ENCODE measurements around the gene FAH. TPM values are rescaled to one million over a fixed set of nuclear protein-coding genes. Genes with fewer than 3 reads are reported as not detected.

Gene FAH
- polyA plus RNA-seq, 1 donor (not counting 4 experiments of a cell fraction or from before 2014, with no cell fraction given): 29.4 TPM

DNA sequence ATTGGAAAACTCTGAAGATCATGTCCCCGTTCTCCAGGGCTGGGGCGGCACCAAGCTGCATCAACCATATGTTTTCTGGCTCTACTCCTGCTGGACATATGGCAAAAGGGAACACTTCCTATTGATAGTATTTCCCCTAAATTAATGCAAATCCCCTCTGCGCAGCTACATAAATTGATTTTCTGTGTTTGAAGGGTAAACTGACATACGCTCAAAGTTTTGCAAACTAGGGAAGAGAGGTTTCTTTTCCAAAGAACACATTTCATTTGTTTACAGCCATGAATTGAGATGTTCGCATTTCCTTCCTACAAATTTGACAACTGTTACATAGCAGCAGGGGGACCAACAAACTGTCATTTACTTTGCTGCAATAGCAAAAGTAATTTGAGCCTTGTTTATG, 63.3 kb downstream of the FAH start:
- DNase-seq (ENCODE audit: low read depth, low spot score) (no peak), FAIRE-seq (no peak)
- Histone ChIP-seq H3K4me3 (ENCODE audit: control insufficient read depth in 2 of 3, extremely low read depth in 1 of 3, insufficient read depth in 2 of 3, low read depth in 1 of 3, low read length in 3 of 3) (no peak overlapping the region), H3K79me2 (ENCODE audit: control insufficient read depth, insufficient read depth, low read length) (no peaks in the 10 kb centered on the region), H3K4me1 (ENCODE audit: control insufficient read depth, extremely low read depth, insufficient read depth, low read length) (peaks cover 12% of the 10 kb centered on the region), H3K9me3 (ENCODE audit: control insufficient read depth, low read depth, low read length) (no peaks in the 10 kb centered on the region), H2AFZ (ENCODE audit: control insufficient read depth, low read length) (no peak overlapping the region), H3K36me3 (ENCODE audit: control insufficient read depth in 2 of 2, extremely low read depth in 1 of 2, insufficient read depth in 2 of 2, low read length in 2 of 2) (no peaks in the 10 kb centered on the region), H3K9ac (ENCODE audit: control insufficient read depth, extremely low read depth, insufficient read depth, low read length) (no peak overlapping the region), H3K9me1 (ENCODE audit: control insufficient read depth, extremely low read depth, insufficient read depth, low read length) (no peaks in the 10 kb centered on the region), H3K27ac (ENCODE audit: control insufficient read depth, insufficient read depth, low read length) (no peak overlapping the region), H3K4me2 (ENCODE audit: control insufficient read depth, extremely low read depth, insufficient read depth, low read depth, low read length) (no peak overlapping the region), H3K27me3 (ENCODE audit: control insufficient read depth, extremely low read depth, insufficient read depth, low read length) (no peaks in the 10 kb centered on the region), H4K20me1 (ENCODE audit: control insufficient read depth, extremely low read depth, insufficient read depth, low read length) (no peaks in the 10 kb centered on the region)
- TF ChIP-seq, protein P1, sequence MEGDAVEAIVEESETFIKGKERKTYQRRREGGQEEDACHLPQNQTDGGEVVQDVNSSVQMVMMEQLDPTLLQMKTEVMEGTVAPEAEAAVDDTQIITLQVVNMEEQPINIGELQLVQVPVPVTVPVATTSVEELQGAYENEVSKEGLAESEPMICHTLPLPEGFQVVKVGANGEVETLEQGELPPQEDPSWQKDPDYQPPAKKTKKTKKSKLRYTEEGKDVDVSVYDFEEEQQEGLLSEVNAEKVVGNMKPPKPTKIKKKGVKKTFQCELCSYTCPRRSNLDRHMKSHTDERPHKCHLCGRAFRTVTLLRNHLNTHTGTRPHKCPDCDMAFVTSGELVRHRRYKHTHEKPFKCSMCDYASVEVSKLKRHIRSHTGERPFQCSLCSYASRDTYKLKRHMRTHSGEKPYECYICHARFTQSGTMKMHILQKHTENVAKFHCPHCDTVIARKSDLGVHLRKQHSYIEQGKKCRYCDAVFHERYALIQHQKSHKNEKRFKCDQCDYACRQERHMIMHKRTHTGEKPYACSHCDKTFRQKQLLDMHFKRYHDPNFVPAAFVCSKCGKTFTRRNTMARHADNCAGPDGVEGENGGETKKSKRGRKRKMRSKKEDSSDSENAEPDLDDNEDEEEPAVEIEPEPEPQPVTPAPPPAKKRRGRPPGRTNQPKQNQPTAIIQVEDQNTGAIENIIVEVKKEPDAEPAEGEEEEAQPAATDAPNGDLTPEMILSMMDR (optimal IDR thresholded peaks at IDR 0.05 in 1 of 3, IDR thresholded peaks at IDR 0.05 in 1 of 3, conservative IDR thresholded peaks at IDR 0.05 in 1 of 3; ENCODE audit: extremely low read depth in 1 of 3, insufficient read depth in 2 of 3, low read length in 3 of 3): no peak
- TF ChIP-seq EZH2 (IDR thresholded peaks at IDR 0.05; ENCODE audit: low read length): no peak
- dilution Hi-C loops (cut with MboI; ENCODE audit: extremely low pct_ligation_motif_present, low sequenced_read_pairs): no loop called here

GRCh38 chr15:80216911-80217310, 64.1 kb downstream of the FAH start:
- peaks cover 6% of the 10 kb centered on the region for H3K4me1 ChIP-seq (ENCODE audit: control insufficient read depth, extremely low read depth, insufficient read depth, low read length)
- no peaks in the 10 kb centered on the region for H3K9me1 ChIP-seq (ENCODE audit: control insufficient read depth, extremely low read depth, insufficient read depth, low read length)
- FAIRE-seq: no peak

More at GRCh38 chr15:80216911-80217310, 64.1 kb downstream of the FAH start:
- Histone ChIP-seq H3K36me3 (ENCODE audit: control insufficient read depth in 2 of 2, extremely low read depth in 1 of 2, insufficient read depth in 2 of 2, low read length in 2 of 2) (no peaks in the 10 kb centered on the region), H3K27ac (ENCODE audit: control insufficient read depth, insufficient read depth, low read length) (no peak overlapping the region), H3K27me3 (ENCODE audit: control insufficient read depth, extremely low read depth, insufficient read depth, low read length) (no peaks in the 10 kb centered on the region), H3K79me2 (ENCODE audit: control insufficient read depth, insufficient read depth, low read length) (no peaks in the 10 kb centered on the region), H3K4me3 (ENCODE audit: control insufficient read depth in 2 of 3, extremely low read depth in 1 of 3, insufficient read depth in 2 of 3, low read depth in 1 of 3, low read length in 3 of 3) (no peak overlapping the region), H3K9me3 (ENCODE audit: control insufficient read depth, low read depth, low read length) (no peaks in the 10 kb centered on the region), H2AFZ (ENCODE audit: control insufficient read depth, low read length) (no peak overlapping the region), H3K9ac (ENCODE audit: control insufficient read depth, extremely low read depth, insufficient read depth, low read length) (no peak overlapping the region), H3K4me2 (ENCODE audit: control insufficient read depth, extremely low read depth, insufficient read depth, low read depth, low read length) (no peak overlapping the region), H4K20me1 (ENCODE audit: control insufficient read depth, extremely low read depth, insufficient read depth, low read length) (no peaks in the 10 kb centered on the region)
- no peak for TF ChIP-seq EZH2 (IDR thresholded peaks at IDR 0.05; ENCODE audit: low read length)
- TF ChIP-seq, protein P1 (optimal IDR thresholded peaks at IDR 0.05 in 1 of 3, IDR thresholded peaks at IDR 0.05 in 1 of 3, conservative IDR thresholded peaks at IDR 0.05 in 1 of 3; ENCODE audit: extremely low read depth in 1 of 3, insufficient read depth in 2 of 3, low read length in 3 of 3): no peak
- no peak for DNase-seq (ENCODE audit: low read depth, low spot score)
- dilution Hi-C loops (cut with MboI; ENCODE audit: extremely low pct_ligation_motif_present, low sequenced_read_pairs): no loop called here

Data from keratinocyte (primary cell).